Measurements from ENCODE around the gene MYB.
"Not testable (repeated sequence)": the region's sequence is repeated elsewhere in the genome, so short reads cannot be mapped to it uniquely, and the experiment has no call there.

GRCh38 chr6:135142232-135142631 is 38.9 kb upstream of the MYB start:
- not testable (repeated sequence) for TF ChIP-seq MLX (CRISPR knock-in tag; IDR thresholded peaks at IDR 0.05); CTCF (IDR thresholded peaks at IDR 0.05); CBFB (CRISPR knock-in tag; IDR thresholded peaks at IDR 0.05; ENCODE audit: low read depth); E2F1 (CRISPR knock-in tag; IDR thresholded peaks at IDR 0.05); IRF2 (CRISPR knock-in tag; IDR thresholded peaks at IDR 0.05; ENCODE audit: borderline replicate concordance, low read depth); CREB1 (CRISPR knock-in tag; IDR thresholded peaks at IDR 0.05); ZNF281 (CRISPR knock-in tag; IDR thresholded peaks at IDR 0.05); AFF4 (CRISPR knock-in tag; IDR thresholded peaks at IDR 0.05; ENCODE audit: borderline replicate concordance)
- TF ChIP-seq, protein P1, sequence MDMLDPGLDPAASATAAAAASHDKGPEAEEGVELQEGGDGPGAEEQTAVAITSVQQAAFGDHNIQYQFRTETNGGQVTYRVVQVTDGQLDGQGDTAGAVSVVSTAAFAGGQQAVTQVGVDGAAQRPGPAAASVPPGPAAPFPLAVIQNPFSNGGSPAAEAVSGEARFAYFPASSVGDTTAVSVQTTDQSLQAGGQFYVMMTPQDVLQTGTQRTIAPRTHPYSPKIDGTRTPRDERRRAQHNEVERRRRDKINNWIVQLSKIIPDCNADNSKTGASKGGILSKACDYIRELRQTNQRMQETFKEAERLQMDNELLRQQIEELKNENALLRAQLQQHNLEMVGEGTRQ (CRISPR knock-in tag; IDR thresholded peaks at IDR 0.05), result not testable (repeated sequence)
- TF ChIP-seq, protein P2, sequence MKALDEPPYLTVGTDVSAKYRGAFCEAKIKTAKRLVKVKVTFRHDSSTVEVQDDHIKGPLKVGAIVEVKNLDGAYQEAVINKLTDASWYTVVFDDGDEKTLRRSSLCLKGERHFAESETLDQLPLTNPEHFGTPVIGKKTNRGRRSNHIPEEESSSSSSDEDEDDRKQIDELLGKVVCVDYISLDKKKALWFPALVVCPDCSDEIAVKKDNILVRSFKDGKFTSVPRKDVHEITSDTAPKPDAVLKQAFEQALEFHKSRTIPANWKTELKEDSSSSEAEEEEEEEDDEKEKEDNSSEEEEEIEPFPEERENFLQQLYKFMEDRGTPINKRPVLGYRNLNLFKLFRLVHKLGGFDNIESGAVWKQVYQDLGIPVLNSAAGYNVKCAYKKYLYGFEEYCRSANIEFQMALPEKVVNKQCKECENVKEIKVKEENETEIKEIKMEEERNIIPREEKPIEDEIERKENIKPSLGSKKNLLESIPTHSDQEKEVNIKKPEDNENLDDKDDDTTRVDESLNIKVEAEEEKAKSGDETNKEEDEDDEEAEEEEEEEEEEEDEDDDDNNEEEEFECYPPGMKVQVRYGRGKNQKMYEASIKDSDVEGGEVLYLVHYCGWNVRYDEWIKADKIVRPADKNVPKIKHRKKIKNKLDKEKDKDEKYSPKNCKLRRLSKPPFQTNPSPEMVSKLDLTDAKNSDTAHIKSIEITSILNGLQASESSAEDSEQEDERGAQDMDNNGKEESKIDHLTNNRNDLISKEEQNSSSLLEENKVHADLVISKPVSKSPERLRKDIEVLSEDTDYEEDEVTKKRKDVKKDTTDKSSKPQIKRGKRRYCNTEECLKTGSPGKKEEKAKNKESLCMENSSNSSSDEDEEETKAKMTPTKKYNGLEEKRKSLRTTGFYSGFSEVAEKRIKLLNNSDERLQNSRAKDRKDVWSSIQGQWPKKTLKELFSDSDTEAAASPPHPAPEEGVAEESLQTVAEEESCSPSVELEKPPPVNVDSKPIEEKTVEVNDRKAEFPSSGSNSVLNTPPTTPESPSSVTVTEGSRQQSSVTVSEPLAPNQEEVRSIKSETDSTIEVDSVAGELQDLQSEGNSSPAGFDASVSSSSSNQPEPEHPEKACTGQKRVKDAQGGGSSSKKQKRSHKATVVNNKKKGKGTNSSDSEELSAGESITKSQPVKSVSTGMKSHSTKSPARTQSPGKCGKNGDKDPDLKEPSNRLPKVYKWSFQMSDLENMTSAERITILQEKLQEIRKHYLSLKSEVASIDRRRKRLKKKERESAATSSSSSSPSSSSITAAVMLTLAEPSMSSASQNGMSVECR (CRISPR knock-in tag; IDR thresholded peaks at IDR 0.05; ENCODE audit: borderline replicate concordance), result not testable (repeated sequence)
- TF ChIP-seq, protein P3, sequence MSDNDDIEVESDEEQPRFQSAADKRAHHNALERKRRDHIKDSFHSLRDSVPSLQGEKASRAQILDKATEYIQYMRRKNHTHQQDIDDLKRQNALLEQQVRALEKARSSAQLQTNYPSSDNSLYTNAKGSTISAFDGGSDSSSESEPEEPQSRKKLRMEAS (CRISPR knock-in tag; IDR thresholded peaks at IDR 0.05), result not testable (repeated sequence)
- TF ChIP-seq, protein P4, sequence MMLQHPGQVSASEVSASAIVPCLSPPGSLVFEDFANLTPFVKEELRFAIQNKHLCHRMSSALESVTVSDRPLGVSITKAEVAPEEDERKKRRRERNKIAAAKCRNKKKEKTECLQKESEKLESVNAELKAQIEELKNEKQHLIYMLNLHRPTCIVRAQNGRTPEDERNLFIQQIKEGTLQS (CRISPR knock-in tag; conservative IDR thresholded peaks at IDR 0.05), result not testable (repeated sequence)
- TF ChIP-seq, protein P5, sequence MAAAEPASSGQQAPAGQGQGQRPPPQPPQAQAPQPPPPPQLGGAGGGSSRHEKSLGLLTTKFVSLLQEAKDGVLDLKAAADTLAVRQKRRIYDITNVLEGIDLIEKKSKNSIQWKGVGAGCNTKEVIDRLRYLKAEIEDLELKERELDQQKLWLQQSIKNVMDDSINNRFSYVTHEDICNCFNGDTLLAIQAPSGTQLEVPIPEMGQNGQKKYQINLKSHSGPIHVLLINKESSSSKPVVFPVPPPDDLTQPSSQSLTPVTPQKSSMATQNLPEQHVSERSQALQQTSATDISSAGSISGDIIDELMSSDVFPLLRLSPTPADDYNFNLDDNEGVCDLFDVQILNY (CRISPR knock-in tag; IDR thresholded peaks at IDR 0.05), result not testable (repeated sequence)

All from WTC11 (cell line).